Activated CD4-positive, alpha-beta T cell treated with anti-CD3 and anti-CD28 coated beads, Interleukin-2, amount 50 U/mL, for 16 hours (primary cell): ENCODE data around the gene DEDD.

Source experiments
- DNase-seq: peaks from one replicate; pipeline ENCODE4 v3.0.0-alpha.2; 2020

The DEDD gene, protein sequence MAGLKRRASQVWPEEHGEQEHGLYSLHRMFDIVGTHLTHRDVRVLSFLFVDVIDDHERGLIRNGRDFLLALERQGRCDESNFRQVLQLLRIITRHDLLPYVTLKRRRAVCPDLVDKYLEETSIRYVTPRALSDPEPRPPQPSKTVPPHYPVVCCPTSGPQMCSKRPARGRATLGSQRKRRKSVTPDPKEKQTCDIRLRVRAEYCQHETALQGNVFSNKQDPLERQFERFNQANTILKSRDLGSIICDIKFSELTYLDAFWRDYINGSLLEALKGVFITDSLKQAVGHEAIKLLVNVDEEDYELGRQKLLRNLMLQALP

DNA sequence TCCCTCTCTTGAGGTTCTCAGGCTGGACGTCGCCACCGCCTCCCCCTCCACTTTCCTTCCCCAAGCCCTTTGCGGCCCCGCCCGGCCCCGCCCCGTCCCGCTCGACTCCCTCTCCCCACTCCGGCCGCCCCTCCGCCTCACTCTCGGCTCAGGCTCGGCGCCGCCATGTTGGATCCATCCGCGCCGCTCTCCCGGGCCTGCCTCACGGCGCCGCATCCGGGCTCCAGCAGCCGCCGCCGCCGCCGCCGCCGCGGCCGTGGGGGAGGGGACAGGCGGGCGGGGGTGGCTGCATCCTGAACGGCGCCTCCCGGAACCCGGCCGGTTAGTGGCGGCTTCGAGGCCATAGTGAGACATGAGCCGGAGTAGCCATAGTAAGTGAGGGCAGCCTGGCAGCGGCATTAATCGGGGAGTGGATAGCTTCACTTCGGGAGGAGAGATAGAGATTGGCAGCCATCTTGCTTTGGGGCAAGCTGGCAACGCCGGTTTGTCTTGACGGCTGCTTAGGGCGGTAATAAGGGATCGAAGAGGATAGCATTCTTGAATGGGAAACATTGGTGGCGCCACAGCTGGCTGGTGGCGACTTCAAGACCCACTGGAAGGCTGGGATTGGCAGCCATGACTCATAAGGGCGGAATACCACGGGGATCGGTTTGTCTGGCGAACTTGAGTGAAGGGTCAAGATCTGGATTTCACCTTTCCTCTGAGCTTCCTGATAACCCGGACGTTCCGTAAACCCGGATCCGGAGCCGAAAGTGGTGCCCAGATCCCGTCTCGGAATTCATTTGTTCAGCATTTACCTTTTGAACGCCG, at the start of gene DEDD:
DEDD (minus strand) TSS at position 258 of the 810 bp plus-strand sequence. CDS start 8,205 bp downstream, outside the sequence.
- peak; percentile 96 for DNase-seq

DNA sequence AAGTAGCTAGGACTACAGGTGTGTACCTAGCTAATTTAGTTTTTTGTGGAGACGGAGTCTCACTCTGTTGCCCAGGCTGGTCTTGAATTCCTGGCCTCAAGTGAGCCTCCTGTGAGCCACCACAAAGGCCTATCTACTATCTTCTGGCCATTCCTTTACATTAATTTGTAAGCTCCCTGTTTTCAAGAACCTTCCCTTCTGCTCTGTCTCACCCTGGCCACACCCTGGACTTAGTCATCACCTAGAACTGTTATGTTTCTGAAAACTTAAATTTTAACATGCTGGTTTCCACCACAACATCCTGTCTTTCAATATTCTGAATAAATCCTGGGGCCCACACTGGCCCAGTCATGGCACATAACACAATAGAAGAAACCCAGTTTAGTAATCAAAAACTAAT, 49.7 kb upstream of the DEDD start:
- DNase-seq, result peak; percentile 89

DNA sequence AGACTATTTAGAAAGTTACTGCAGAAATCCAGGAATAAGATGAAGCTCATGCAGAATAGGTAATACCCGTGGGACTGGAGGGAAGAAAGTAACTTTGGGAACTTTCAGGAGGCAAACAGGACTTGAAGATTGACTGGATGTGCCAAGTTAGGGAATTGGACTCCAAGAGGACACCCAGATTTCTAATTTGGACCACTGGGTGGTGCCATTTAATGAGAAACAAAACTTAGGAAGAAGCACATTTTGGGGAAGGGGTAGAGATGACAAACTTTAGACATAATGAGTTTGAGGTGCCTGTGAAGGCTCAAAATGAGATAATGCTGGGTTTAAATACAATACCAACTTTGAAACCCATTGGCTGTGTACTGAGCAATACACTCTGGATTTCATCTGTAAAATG, 48.2 kb upstream of the DEDD start:
- DNase-seq, result no peak

DNA sequence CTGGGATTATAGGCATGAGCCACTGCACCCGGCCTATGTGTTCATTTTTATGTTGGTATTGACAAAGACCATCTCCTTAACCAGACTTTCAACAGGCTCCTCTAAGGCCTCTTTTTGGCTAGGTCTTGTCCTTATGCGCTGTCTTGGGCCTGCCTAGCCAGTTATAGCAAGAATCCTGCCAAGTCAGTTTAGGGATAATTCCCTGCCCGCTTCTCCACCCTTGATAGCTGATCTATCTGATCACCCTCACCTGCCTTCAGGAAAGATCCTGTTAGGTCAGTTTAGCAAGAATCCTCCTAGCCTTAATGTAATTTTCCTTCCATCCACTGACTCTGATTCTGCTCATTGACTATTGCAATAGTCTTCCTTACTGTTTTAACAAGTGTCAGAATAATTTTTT, 47.2 kb upstream of the DEDD start:
- no peak for DNase-seq

DNA sequence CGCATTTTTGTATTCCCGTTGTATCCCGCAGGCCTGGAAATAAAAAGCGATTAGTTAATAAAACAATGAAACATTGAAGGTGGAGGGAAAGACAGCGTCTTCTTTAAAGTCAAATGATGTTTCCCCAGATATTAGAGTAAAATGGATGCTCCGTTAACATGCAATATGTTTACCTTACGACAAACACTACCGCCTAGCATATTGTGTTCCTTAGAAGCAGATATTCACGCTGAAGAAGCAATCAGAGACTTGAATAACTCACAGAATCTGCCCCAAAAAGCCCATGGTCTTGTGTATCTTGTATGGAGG, 45.4 kb upstream of the DEDD start:
- no peak for DNase-seq

DNA sequence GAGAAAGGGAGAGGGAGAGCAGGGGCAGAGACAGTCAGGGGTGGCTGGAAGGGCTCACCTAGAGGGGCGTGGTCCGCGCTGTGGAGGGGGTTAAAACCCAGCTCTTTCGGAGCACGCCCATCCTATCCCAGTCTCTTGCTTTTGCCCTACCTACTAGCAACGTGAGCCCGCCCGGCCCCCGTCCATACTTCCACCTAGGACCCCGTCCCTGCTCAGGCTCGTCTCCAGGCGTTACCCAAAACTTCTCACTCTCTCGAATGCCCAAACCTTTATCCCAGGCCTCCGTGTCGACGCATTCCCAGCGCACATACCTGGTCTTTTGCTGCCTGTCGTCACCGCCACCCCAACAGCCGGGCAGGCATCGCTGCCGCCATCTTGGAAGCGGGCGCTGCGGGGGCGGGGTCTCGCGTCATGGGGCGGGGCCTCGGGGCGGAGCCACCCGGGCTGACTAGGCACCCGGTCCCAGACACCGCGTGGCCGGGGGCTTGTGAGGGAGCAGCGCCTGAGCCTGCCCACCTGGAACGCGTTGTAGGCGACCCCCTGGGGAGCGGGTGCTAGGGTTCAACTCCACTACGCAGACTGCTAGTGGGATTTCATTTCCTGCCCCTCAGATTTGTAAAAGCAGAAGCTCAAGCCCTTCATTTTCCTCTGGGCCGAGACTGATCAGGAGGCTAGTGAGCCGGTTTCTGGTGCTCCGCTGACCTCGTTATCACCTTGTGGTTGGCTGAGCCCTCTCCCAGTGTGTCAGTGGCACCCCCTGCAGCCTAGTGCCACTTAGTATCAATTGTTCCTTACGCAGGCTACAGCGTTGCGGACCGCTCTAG, 44.9 kb upstream of the DEDD start, which contains the start of gene B4GALT3:
B4GALT3 (minus strand) TSS at position 396 of the 824 bp plus-strand sequence. CDS start 1,447 bp downstream, outside the sequence.
- peak; percentile 94 for DNase-seq

DNA sequence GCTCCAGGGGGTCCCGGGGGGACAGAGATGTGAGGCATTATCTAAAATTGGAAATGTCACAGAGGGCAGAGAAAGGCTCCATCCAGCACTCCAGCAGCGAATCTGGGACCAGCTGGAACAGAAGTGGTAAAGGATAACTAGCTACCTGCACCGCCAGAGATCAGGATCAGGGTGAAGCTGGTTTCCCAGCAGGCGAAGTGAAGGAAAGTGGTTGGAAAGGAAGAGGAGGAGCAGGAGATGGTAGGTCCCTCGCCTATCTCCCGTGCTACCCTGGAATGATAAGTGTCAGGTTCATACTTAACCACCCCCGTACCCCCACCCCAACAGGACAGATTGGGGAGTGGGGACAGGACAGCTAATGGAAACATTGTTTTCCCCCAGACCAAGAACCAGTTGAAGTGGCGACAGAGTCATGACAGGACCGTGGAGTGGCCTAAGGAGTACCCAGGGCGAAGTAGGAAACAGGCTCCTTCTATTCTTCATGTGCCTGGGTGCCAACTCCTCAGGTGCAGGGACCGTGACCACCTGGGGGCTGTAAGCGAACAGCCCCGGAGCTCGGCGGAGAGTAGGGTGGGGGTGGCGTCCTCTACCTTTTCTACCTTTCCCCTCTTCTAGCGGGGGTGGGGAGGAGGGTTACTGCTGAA, 44.1 kb upstream of the DEDD start:
- no peak for DNase-seq

DNA sequence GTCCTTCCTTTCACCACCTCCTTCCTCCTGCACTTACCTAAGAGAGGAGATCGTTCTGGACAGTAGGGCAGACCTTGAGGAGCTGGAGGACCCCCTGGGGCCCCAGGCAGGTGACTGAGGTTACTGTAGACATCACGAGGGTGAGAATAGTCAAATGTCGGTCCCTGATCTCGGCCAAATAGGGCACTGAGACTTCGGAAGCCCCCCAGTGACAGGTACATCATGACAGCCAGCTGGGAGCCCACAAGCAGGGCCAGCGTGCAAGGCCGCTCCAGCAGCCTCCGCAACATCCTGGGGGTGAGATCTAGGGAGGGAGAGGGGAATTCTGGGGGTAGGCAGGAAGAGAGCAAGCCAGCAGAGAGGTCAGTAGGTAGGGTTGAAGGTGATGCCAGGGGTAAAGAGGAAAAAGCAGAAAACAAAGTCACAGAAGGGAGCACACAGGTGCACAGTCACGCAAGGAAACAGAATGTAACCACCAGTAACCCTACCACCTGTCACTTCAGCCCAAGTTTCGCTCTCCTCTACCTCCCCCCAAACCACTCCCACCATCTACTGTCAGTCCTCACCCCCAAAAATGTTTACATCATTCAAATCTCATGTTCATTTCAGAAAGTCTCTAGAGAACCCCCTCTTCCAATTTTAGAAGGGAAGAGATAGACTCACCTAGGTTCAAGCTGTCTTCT, 43.4 kb upstream of the DEDD start:
- DNase-seq, result no peak

DNA sequence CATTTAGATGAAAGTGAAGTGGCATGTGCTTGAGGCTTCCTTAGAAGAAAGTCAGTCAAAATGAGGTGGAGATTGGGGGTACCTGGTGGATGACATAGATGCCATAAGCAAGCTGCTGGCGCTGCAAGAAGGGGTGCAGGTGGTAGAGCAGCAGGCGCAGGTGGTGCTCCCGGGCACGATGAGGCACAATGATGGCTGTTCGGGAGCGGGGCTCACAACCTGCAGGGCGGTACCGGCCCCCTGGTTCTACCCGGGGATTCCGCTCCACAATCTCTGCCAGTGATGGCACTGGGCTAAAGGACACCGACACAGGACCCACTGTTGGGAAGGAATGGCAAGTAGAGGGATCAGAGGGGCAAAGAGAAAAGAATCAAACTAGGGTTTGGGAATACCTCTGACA, 42.4 kb upstream of the DEDD start:
- no peak for DNase-seq

DNA sequence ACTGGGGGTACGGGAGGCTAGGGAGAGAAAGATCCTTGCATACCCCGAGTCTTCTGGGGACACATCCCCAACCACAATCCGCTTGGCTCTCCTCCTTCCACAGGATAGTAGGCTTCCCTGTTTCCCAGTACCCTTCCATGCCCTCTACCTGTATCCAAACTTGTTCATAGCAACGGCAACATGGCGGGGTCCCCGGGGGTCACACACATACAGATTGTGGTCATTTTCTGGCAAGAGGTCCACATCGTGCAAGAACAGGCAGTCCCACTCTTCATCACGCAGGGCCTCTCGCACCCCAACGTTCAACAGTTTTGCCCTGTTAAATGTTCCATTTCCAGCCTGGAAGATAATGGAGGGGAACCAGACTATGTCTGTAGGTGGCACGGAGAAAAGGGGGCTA, 41.2 kb upstream of the DEDD start:
- DNase-seq, result no peak

DNA sequence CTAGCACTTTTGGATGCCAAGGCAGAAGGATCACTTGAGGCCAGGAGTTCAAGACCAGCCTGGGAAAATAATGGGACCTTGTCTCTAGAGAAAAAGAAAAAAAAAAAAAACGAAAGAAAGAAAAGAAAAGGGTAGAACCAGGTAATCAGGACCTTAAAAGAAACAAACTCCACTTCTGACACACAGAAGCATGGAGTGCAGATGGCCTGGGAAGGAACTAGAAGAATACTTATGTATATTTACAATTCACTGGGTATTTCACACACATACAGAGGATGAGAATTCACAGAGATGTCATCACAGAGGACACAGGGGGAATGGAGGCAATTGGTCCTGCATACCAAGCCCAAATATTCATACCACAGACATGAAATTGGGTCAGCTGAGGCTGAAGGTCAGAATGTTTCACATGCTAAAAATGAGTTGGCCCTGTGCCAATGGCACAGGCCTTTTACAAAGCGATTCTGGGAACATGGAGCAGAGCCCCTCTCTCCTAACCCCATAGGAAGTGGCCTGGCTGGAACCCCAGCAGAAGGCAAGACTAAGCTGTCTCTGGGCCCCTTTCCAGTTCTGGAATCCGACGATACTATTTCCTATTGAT, 40.4 kb upstream of the DEDD start:
- no peak for DNase-seq

DNA sequence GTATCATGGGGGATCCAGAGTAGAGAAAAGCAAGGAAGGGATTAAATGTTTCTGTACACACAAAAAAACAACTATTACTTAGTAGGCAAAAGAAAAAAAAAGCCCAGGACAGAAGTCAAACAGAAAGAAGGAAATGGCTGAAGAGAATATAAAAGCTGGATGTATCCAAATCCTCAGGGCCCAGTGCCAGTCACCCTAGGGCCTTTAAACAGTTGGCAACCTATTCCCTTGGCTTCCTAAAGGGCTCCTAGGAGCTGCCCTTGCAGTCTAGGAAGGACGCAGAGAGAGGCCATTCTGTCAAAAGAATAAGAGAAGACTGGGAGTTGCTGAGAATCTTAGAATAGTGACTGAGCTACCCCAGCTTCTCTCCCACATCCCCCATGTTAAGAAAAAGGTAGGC, 39.9 kb upstream of the DEDD start:
- DNase-seq, result no peak

DNA sequence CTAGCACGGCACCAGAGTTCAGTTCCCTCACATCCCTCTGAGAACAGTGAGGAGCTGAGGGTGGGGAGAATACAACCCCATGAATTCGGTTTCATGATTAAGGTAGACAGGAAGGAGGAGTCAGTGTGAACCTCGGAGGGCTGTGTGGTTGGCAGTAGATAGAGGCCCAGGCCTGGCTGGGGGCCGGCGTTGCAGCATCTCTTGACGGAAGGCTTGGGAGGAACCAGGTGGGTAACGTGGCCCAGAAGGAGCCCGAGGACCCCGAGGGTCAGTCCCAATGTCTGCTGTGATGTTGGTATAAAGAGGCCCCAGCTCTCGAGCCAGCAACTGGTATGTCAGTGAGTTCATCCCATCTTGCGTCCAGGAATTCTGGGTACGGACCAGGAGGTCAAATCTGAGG, 39.2 kb upstream of the DEDD start:
- no peak for DNase-seq

DNA sequence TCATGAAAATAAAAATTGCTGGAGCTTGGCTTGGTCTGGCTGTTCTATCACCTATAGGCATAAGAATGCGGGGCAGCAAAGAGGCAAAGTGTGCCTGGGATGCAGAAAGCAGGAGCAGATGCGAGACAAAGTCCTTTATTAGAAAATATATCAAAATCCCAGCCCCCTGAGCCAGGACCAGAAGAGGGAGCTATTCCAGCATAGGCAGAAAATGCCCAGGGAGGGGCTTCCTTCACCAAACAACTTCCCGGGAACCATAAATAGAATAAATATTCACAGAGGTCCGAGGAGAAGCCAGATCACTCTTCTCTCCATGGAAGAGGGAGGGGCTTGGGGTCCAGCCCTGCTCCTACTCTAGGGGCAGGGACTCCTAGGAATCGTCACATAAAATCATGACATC, 38.7 kb upstream of the DEDD start:
- no peak for DNase-seq

DNA sequence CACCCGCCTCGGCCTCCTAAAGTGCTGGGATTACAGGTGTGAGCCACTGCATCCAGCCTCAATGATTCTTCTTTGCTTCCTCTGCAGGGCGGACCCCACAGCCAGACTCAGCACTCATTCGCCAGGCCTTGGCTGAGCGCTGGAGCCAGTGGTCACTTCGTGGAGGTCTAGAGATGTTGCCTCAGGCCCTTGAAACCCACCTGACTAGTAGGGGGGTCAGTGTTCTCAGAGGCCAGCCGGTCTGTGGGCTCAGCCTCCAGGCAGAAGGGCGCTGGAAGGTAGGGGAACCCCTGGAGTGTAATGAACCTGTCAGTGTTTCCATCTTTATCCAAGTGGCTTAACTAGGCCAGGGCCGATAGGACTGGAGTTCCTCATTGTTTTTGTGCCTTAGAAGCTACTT, 36.4 kb upstream of the DEDD start:
- no peak for DNase-seq

DNA sequence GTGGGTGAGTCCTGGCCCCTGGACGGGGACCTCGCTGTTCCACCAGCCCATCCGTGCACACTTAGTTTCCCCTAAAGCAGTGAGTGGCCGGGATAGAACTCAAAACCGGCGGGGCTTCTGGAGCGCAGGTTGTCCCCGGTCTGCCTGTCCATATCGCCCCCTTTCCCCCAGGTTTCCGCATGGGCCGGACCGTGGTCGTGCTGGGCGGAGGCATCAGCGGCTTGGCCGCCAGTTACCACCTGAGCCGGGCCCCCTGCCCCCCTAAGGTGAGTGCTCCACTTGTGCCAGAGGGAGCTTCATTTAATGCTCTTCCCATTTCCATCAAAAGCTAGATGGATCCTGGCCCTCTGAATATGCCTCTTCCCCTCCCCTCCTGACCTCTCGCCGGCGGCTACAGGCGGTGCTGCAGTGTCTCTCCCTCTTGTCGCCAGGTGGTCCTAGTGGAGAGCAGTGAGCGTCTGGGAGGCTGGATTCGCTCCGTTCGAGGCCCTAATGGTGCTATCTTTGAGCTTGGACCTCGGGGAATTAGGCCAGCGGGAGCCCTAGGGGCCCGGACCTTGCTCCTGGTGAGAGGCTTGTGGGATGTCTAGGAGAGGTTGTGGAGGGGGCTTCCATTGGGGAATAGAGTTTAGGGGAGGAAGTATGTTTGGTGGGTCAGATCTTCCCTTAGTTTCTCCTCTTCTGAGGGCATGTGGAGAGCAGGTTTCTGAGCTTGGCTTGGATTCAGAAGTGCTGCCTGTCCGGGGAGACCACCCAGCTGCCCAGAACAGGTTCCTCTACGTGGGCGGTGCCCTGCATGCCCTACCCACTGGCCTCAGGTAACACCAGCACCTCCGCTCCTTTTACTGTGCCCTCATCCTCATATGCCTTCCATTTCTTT, 34.4 kb upstream of the DEDD start:
- DNase-seq, result no peak

DNA sequence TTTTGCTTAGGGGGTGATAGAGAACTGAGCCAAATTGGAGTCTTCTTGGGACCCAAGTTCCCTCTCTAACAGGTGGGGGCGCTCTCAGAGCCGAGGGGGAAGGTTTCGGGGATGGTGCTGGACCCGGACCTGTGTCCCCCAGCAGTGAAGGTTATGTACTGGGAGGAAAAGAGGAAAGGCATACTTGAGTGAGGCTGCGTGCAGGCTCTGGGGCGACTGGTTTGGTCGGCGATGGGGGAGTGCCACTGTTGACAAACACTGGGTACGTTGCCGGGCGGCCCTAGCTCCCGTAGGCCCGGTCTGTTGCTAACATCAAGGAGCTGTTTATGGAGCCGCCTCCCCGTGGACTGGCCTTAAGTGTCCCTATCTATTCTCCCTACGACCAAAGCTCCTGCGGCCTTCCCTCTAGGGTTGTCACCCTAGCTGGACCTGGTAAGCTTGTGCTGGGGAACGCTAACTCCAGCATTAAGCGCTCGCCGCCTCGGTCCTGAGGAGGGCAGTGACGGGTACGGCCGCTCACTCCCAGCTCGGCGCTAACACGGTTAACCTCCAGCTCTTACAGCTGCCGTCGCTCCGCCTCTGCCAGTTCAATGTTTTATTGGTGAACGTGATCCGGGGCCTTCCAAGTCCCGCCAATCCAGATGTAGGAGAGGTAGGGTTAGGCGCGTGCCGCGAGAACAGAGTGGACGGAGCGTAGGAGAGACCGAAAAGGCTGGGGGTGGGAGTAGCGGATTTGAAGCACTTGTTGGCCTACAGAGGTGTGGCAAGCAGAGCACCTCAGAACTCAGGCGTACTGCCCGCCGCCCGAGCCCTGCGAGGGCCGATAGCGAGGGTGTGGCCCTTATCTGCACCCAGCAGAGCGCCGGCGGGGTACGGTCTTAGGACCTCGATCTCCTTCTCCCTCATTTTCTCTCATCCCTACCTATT, 33.5 kb upstream of the DEDD start, which contains the start of gene PPOX:
PPOX (plus strand) TSS at position 685 of the 927 bp plus-strand sequence. CDS start 422 bp downstream, outside the sequence.
- DNase-seq, result peak; percentile 98

DNA sequence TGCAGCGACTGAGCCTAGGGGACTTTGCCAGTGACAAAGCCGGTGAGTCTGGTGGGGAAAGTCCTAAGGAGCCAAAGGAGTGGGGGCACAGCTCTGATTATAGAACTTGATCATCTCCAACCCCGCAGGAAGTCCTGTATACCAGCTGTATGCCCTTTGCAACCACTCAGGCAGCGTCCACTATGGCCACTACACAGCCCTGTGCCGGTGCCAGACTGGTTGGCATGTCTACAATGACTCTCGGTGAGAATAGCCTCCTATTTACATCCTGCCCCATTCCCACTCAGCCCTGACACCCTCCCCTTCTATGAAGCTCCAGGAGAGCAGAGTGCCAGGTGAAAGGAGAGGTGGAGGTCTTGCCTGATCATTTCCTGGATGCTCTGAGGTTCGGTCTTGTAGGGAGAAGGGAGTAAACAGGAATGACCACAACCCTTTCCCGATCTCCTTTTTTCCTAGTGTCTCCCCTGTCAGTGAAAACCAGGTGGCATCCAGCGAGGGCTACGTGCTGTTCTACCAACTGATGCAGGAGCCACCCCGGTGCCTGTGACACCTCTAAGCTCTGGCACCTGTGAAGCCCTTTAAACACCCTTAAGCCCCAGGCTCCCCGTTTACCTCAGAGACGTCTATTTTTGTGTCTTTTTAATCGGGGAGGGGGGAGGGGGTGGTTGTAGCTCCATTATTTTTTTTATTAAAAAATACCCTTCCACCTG, 32.6 kb upstream of the DEDD start:
- no peak for DNase-seq

DNA sequence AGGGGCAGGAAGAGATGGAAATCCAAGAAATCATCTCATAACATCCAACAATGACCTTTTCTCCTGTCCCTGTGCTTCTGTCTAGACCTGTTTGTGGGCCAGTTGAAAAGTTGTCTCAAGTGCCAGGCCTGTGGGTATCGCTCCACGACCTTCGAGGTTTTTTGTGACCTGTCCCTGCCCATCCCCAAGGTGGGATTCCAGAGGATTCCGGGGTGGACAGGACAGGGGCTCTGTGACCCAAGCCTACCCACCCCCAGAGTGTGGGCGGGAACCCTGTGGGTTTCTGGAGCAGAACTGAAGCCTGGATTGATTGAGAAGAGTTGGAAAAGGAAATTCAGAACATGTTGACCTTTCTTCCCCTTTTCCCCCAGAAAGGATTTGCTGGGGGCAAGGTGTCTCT, 31.3 kb upstream of the DEDD start:
- no peak for DNase-seq
